Stimulated activated naive CD8-positive, alpha-beta T cell treated with anti-CD3 and anti-CD28 coated beads, Interleukin-15, Interleukin-2, amounts not matched to agents 100 U/mL and 50 U/mL, for 24 hours (primary cell): Measurements from ENCODE around the gene NELFB.
"Not testable (repeated sequence)": the region's sequence is repeated elsewhere in the genome, so short reads cannot be mapped to it uniquely, and the experiment has no call there.

ENCODE experiments used
- ATAC-seq: fragments of 150-1000 bp; cut with Tn5 transposase; one replicate; pipeline ENCODE4 v1.10.0; 2021
- DNase-seq: peaks from one replicate; pipeline ENCODE4 v3.0.0; 2021

NELFB gene

DNA sequence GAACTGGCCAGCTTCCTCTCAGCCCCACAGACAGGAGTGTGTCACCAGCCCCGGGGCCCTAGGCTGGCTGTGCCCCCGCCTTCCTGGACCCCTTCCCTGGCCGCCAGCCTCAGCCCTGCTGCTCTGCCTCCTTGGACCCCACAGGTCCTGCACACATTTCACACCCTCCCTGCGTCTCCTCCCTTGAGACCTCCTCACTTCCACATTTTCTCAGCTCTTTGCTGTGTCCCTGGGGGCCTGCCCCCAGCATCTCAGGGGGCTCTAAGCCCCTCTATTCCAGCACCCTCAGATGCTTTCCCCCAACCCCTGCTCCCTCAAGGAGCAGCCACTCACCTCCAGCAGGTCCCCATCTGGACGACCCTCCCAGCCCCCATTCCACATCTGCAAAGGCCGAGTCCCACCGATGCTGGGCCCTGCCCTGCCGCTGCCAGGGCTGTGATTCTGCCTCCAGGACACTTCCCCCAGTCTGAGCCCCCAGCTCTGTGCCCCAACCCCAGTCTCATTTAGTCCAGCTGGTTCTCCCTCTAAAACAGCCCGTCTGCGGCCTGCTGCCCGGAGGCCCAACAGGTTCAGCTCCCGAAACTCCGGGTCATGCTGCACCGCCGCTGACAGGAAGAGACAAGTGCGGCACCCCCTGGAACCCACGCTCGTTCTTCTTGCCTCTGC lies 20.2 kb upstream of the NELFB start:
- ATAC-seq (no peak), DNase-seq (no peak)

DNA sequence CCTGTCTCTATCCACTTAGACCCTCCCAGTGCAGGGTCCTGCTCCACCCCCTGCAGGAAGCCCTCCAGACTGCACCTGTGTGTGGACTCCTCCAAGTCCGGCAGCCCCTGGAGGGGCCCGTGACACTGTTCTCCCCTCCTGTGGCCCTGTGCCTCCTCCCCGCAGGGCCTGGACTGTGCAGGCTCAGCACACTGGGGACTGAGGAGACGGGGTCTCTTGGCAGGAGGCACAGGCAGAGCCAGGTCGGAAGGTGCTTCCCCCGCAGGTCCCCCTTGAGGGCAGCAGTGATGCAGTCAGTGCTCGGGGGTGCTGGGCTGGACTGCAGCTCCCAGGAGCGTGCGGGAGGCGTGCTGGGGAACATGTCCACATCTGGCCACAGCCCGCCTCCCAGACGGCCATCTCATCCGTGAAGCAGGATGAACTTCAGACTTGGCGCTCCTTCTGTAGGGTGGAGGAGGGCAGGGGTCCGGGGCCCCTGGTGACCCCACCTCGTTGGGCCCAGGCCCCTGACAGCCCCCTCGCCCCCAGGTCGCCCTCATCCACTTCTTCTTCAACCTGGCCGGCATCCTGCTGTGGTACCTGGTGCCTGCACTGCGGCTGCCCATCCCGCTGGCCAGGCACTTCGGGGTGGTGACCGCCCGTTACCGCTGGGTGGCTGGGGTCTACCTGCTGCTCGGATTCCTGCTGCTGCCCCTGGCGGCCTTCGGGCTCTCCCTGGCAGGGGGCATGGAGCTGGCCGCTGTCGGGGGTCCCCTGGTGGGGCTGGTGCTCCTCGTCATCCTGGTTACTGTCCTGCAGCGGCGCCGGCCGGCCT lies 19.5 kb upstream of the NELFB start:
- DNase-seq = no peak
- no peak for ATAC-seq

DNA sequence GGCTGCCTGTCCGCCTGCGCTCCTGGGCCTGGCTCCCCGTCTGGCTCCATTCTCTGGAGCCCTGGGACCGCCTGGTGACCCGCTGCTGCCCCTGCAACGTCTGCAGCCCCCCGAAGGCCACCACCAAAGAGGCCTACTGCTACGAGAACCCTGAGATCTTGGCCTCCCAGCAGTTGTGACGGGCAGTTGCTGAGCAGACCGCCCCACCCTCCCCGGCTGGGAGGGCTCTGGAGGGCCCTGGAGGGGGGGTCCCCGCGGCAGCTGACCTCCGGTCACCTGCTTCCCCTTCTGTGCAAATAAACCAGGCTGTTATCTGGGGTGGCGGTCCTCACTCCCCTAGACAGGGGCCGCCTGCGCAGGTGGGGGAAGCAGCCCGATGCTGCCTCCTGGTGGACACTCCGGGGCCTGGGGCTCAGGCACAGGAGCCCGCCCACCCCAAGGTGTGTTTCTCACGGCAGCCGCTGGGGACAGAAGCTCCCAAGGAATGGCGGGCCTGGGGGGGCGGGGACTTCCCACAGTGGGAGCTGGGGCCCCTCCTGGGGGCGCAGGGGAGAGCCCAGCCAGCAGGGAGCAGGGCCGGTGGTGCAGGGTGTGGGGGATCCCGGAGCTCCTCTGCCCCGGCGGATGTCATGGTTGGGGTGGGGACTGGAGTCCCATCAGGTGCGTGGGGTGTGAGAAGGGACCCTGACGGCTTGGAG lies 18.7 kb upstream of the NELFB start:
- DNase-seq = peak; percentile 97
- peak; percentile 38 for ATAC-seq

DNA sequence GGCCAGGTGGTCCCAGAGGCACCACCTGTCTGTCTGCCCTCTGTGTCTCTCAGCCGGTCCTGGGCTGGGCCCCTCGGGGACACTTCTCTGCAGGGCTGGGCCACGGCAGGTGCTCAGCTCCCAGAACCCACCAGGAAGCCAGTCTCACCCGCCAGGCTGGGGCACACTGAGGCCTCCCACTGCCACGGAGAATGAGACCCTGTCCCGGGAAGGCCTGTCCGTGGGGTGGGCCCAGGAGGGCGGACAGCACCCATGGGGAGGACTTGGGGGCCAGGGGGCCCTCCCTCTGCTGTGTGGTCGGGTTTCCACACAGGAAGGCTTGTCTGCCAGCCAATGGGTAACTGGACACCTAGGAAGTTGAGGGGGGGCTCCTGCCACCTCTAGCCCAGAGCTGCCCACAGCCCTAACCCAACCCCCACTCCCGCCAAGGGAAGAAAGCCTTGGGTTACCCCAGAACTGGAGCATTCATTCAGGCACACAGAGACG lies 18.1 kb upstream of the NELFB start:
- ATAC-seq (no peak), DNase-seq (no peak)

DNA sequence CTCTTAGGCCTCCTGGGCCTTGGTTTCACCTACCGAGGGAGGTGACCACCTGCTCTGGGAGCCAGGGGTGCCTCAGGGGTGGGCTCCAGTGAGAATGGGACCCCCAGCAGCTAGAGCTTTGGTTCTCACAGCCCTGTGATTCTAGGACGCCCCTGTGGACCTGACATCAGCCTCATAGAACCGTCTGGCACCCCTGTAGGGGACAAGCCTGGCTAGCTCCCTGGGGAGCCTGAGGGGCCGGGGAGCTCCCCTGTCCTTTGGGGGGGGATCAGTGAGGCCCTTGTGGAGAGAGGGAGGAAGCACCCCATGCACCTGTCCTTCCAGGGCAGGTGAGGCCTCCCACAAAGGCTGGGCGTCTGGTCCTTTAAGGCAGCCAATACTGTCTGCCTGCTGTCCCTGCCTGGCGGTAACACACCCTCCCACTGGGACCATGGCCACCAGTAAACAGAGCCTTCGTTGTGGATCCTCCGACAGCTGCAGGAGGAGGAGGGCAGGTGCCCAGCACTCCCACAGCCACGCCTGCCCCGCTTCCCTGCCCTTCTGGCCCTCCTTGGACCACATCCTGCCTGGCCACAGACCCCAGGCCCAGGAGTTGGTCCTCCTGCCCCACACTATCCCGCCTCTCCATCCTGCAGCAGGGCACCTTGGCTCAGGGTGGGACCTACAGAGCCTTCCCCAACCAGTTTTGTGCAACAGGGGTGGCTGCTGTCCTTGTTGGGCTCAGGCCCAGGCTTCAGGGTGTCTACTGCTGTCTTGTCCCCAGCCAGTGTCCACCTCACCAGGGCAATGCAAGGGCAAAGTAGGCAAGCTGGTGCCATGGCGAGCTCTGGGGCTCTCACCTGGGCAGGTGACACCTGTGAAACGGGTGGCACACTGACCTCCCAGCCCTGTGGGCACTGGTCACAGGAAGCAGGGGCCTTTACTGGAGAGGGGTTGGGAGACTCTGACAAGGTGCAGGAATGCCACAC lies 17.1 kb upstream of the NELFB start:
- DNase-seq (no peak), ATAC-seq (no peak)

DNA sequence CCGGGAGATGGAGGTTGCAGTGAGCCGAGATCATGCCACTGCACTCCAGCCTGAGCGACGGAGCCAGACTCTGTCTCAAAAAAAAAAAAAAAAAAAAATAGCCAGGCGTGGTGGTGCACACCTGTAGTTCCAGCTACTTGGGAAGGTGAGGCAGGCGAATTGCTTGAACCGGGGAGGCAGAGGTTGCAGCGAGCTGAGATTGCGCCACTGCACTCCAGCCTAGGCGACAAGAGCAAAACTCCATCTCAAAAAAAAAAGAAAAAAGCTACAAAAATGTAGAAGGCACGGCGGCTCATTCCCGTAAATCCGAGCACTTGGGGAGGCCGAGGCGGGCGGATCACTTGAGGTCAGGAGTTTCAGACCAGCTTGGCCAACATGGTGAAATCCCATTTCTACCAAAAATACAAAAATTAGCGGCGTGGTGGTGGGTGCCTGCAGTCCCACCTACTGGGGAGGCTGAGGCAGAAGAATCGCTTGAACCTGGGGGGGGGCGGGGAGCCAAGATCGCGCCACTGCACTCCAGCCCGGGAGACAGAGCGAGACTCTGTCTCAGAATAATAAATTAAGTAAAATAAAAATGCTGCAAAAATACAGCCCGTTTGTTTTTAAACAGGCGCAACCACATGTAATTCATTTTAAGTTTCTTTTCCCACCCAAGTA lies 15.5 kb upstream of the NELFB start:
- not testable (repeated sequence) for DNase-seq, ATAC-seq

DNA sequence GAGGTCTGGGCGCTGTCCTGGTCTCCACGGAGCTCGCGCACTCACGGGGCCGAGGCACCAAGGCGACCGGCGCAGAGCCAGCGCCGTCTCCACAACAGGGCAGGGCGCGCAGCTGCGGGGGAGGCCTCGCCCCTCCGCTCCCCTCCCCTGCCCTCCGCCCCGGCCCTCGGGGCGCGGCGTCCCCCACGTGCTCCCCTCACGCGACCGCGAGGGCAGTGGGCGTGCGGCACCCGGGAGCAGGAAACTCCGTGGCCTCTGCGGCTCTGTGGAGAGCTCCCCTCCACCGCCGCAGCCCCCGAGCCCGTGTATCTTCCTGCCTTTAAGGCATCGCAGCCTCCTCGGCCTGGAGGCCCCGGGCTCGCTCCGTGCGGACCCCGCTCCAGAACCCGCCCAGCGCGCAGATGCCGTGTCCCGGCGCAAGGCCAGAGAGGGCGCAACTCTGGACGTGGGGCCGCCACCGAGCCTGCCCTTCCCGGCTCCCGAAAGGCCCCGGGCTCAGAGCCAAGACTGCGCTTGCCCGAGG lies 14.7 kb upstream of the NELFB start:
- peak; percentile 76 for DNase-seq

DNA sequence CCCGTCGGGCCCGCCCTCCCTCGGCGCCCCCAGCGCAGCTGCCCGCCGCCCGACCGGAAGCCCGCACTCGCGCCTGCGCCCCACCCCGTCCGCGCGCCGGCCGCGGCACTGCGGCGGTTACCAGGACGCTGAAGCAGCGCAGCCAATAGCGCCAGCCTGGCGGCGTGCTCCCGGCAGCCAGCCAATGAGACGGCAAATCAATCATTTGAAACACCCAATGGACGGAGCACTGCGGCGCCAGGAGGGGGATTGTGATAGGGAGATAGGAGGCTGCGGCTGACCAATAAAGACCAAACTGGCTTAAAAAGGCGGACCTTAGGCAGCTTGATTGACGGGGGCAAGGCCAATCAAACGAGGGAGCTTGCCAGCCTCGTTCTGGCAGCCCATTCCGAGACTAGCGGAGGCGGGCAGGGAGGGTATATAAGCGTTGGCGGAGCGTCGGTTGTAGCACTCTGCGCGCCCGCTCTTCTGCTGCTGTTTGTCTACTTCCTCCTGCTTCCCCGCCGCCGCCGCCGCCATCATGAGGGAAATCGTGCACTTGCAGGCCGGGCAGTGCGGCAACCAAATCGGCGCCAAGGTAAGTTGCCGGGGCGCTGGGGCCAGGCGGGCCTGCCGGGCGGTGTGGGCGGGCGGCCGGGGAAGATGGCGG lies 14.2 kb upstream of the NELFB start, which contains the start of gene TUBB4B:
Gene TUBB4B (plus strand): TSS at position 447 of the 649 bp plus-strand sequence. CDS start 74 bp downstream, at position 521.
- DNase-seq = peak; percentile 95
- peak; percentile 77 for ATAC-seq

More for the DNA sequence above, 14.7 kb upstream of the NELFB start:
- ATAC-seq = peak; percentile 14

DNA sequence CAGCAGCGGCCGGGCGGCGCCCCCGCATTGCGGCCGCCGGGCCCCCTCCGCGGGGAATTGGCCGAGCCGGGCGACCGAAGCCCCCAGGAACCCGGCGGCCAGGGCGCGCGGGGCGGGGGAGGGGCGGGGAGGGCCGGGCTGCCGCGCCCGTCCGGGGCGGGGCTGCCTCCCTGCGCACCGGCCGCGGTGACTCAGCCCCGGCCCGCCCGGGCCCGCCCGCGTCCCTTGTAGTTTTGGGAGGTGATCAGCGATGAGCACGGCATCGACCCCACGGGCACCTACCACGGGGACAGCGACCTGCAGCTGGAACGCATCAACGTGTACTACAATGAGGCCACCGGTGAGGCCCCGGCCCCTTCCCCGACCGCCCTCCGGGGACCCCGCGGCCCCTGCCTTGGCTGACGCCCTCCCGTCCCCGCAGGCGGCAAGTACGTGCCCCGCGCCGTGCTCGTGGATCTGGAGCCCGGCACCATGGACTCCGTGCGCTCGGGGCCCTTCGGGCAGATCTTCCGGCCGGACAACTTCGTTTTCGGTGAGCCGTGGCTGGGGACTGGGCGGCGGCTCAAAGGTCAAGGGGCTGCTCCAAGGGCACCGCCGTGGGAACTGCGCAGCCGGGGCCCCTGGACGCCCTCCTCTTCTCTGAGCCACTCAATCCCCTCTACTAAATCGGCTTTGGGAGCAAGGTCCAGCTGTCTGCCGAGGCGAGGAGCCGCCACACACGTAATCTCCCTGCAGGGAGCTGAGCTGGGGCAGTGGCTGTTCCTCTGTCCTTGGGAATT lies 13.4 kb upstream of the NELFB start:
- DNase-seq = peak; percentile 77
- ATAC-seq = peak; percentile 11

DNA sequence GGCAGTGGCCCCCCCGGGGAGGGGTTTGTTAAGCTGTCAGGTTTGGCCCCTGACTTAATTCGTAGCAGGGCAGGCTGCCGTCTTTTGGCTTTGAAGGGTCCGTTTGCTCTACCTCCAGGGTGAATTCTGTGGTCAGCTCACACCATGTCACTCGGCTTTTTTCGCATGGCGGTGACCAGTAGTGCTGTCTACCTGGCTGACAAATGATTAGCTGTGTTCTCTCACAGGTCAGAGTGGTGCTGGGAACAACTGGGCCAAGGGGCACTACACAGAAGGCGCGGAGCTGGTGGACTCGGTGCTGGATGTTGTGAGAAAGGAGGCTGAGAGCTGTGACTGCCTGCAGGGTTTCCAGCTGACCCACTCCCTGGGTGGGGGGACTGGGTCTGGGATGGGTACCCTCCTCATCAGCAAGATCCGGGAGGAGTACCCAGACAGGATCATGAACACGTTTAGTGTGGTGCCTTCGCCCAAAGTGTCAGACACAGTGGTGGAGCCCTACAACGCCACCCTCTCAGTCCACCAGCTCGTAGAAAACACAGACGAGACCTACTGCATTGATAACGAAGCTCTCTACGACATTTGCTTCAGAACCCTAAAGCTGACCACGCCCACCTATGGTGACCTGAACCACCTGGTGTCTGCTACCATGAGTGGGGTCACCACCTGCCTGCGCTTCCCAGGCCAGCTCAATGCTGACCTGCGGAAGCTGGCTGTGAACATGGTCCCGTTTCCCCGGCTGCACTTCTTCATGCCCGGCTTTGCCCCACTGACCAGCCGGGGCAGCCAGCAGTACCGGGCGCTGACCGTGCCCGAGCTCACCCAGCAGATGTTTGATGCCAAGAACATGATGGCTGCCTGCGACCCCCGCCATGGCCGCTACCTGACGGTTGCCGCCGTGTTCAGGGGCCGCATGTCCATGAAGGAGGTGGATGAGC lies 12.6 kb upstream of the NELFB start:
- no peak for DNase-seq

DNA sequence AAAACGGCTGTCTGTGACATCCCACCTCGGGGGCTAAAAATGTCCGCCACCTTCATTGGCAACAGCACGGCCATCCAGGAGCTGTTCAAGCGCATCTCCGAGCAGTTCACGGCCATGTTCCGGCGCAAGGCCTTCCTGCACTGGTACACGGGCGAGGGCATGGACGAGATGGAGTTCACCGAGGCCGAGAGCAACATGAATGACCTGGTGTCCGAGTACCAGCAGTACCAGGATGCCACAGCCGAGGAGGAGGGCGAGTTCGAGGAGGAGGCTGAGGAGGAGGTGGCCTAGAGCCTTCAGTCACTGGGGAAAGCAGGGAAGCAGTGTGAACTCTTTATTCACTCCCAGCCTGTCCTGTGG lies 11.9 kb upstream of the NELFB start:
- not testable (repeated sequence) for DNase-seq, ATAC-seq

More for the DNA sequence above, 12.6 kb upstream of the NELFB start:
- no peak for ATAC-seq

DNA sequence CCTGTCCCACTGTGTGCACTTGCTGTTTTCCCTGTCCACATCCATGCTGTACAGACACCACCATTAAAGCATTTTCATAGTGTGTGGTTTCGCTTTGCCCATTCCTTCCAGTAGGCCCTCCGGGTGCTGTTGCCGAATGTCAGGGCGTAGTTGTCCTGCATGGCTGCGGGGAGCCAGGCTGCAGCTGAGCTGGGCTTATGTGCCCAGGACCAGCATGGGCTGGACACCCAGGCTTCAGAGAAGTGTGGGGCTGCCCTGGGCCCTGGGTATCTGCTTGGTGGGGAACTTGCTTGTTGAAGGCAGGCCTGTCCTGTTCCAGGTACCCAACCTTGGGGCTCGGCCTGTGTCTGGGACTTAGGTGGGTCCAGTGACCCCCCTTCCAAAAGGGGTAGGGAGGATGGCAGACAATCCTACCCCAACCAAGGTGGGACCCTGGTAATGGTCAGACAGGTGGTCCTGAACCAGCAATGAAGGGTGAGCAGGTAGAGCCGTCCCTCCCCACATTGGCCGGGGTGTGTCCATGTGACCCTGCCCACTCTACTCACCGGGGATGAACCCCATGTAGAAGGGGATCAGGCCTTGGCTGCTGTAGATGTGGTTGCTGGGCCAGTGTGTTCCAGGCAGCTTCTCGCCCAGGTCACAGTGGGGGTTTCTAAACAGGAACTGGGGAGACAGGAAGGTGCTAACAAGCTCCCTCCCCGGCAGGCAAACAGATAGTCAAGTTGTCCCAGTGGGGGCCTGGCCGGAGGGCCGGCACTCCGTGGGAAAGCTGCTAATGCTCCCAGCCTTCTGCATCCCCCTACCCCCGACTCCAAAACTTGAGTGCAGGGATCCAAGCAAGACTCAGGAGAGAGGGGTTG lies 11.3 kb upstream of the NELFB start:
- no peak for DNase-seq
- ATAC-seq = no peak

DNA sequence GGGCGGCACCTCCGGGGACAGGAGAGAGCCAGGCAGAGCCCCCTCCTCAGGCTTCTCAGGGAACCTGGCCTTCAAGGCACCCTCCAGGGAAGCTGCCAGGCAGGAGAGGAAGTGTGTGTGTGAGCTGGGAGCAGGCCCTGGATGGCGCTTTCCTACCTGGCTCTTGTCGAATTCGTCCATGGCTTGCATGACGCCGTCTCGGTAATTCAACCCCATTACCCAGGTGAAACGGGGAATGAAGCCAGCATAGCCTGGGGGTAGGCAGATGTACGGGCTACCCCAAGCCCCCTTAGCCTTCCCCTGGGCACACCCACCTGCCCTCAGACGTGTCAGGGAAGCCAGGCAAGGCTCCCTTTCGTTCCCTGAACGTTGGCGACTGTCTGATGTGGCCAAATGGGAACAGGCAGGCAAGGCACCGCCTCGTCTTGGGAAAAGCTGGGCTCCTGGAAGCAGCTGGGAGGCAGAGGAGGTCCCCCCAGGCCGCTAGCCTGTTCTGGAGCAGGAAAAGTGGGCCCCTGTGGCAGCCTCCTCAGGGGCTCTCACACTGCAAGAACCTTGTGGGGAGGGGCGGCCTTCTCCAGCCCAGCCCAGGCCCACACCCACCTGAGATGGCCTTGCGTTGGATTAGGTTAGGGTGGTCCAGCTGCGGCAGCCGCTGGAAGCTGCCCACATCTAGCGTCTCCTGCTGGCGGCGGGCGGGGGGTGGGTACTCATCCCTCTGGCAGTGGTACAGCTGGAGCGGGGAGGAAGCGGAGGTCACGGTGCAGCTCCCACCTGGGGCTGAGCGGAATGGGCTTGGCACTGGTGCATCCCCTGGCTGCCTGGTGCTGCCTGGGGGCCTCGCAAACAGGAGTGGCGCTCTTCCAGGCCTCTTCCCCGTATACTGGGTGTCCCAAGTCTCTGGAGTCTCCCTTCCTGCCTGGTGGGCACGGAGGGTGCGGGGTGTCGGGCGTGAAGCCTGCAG lies 10.4 kb upstream of the NELFB start:
- no peak for ATAC-seq
- no peak for DNase-seq

DNA sequence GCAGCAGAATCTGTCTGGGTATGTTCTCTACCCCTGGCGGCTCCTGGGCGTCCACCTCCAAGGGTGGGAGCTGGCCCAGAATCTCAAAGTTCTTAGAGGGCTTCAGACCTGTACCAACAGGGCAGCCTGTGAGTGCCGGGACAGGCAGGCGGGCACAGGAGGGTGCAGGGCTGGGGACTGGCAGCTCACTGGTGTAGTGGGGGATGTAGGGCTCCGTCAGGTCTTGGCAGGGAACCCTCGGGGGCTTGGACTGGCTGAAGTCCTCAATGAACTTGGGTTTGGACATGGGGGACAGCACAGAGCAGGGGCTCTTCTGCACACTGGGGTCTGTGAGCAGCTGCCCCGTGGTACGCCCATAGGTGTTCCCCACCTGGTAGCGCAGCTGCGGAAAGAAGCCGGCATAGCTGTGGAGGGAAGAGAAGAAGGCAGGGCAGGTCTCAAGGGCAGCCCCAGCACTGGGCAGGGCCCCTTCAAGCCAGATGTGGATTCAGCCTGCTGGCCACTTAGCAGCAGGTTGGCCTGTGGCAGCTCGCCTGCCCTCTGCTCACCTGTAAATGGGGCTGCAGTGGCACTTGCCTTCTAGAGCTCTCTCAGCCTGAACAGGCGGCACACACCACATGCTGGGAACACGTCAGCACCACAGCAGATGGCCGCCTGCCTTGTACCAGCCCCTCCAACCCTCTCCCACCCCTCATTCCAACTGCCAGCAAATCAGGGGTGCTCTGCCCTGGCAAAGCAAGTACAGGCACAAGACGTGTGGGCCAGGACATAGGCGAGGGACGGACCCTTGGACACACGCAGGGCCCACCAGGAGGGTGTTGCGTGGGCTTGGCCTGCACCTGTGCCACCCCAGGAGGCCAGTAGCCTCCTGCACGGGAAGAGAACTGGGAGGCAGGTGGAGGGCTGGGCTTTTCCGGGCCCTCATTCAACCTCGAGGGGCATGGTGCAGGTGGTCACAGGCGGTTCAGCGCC lies 9.4 kb upstream of the NELFB start:
- ATAC-seq (no peak), DNase-seq (no peak)
